HepG2 (cell line): ENCODE data around the gene GALNT10. TPM values are rescaled to one million over a fixed set of nuclear protein-coding genes. Genes with fewer than 3 reads are reported as not detected.

Source experiments
- ARNT2 ChIP-seq: sonication (generic); formaldehyde crosslinking; IDR thresholded peaks from 2 replicates; pipeline ENCODE4 v1.8.0; 2022; ENCODE audit warnings: mild to moderate bottlenecking, low read depth, missing genetic modification reagents, moderate library complexity
- ARNTL ChIP-seq: sonication (generic); formaldehyde crosslinking; IDR thresholded peaks from 2 replicates; pipeline ENCODE4 v1.4.0; 2020; ENCODE audit warnings: mild to moderate bottlenecking, missing genetic modification reagents
- CTCF ChIP-seq: sonication (generic); formaldehyde crosslinking; IDR thresholded peaks from 2 replicates; pipeline ENCODE4 v1.5.0; 2020; ENCODE audit warnings: mild to moderate bottlenecking, missing genetic modification reagents, moderate library complexity
- GLI4 ChIP-seq: sonication (generic); formaldehyde crosslinking; IDR thresholded peaks from 2 replicates; pipeline ENCODE4 v1.5.1; 2020; ENCODE audit warnings: missing genetic modification reagents, mild to moderate bottlenecking, moderate library complexity, borderline replicate concordance
- HMGA1 ChIP-seq: sonication (generic); formaldehyde crosslinking; conservative IDR thresholded peaks from 2 replicates; pipeline ENCODE4 v1.4.0; 2020; ENCODE audit warnings: missing genetic modification reagents
- IRF2 ChIP-seq: IDR thresholded peaks from 2 replicates; pipeline ENCODE4 v1.6.1; 2018; ENCODE audit warnings: missing genetic modification reagents, missing compliant biosample characterization
- KDM5A ChIP-seq: fragments of 200-600 bp; sonication (generic); IDR thresholded peaks from 2 replicates; pipeline ENCODE4 v1.7.0; 2018; ENCODE audit warnings: antibody characterized with exemption, mild to moderate bottlenecking, low read length, borderline replicate concordance
- MXI1 ChIP-seq: IDR thresholded peaks from 3 replicates; pipeline ENCODE4 v1.6.1; 2012; ENCODE audit warnings: low read depth, low read length, inconsistent platforms, borderline replicate concordance
- NBN ChIP-seq: fragments of 450-650 bp; conservative IDR thresholded peaks from 2 replicates; pipeline ENCODE4 v1.6.1; 2017
- PRMT3 ChIP-seq: sonication (generic); formaldehyde crosslinking; IDR thresholded peaks from 2 replicates; pipeline ENCODE4 v1.8.1; 2022; ENCODE audit warnings: low read depth, mild to moderate bottlenecking, moderate library complexity, missing genetic modification reagents, borderline replicate concordance
- RBM39 ChIP-seq: fragments of 200-400 bp; formaldehyde crosslinking; IDR thresholded peaks from one replicate; pipeline ENCODE4 v1.6.1; 2018; ENCODE audit warnings: antibody characterized with exemption, mild to moderate bottlenecking, low read depth, low read length; ENCODE audit not compliant: poor library complexity, severe bottlenecking
- REST ChIP-seq, 2 experiments: IDR thresholded peaks; 2 replicates each; pipeline ENCODE4 v1.6.1; 2011 to 2012; ENCODE audit warnings: low read length in 2 of 2, borderline replicate concordance in 1 of 2, low read depth in 1 of 2, mild to moderate bottlenecking in 1 of 2, moderate library complexity in 1 of 2
- RFX5 ChIP-seq: IDR thresholded peaks from 2 replicates; pipeline ENCODE4 v1.6.1; 2011; ENCODE audit warnings: low read depth, low read length, improper control_type of control experiment
- SOX13 ChIP-seq, 3 experiments: fragments of 450-650 bp in 1 of 3; sonication (generic) in 1 of 3; formaldehyde crosslinking in 1 of 3; IDR thresholded peaks in 2 of 3; conservative IDR thresholded peaks in 1 of 3; 2 replicates each; pipeline versions ENCODE4 v1.5.0 to v1.6.1; 2016 to 2020; ENCODE audit warnings: antibody characterized with exemption in 1 of 3, mild to moderate bottlenecking in 1 of 3, missing compliant biosample characterization in 1 of 3, missing genetic modification reagents in 1 of 3, moderate library complexity in 1 of 3
- SOX5 ChIP-seq: IDR thresholded peaks from 2 replicates; pipeline ENCODE4 v1.6.1; 2016; ENCODE audit warnings: borderline replicate concordance
- TBP ChIP-seq: sonication (generic); formaldehyde crosslinking; IDR thresholded peaks from 2 replicates; pipeline ENCODE4 v1.5.0; 2020; ENCODE audit warnings: missing genetic modification reagents
- ZBTB25 ChIP-seq: IDR thresholded peaks from 2 replicates; pipeline ENCODE4 v1.6.1; 2018; ENCODE audit warnings: missing genetic modification reagents
- ZNF33A ChIP-seq: sonication (generic); formaldehyde crosslinking; IDR thresholded peaks from 2 replicates; pipeline ENCODE4 v1.5.1; 2020; ENCODE audit warnings: missing genetic modification reagents, mild to moderate bottlenecking, moderate library complexity, borderline replicate concordance
- ZNF569 ChIP-seq: sonication (generic); formaldehyde crosslinking; IDR thresholded peaks from 2 replicates; pipeline ENCODE4 v1.5.0; 2020; ENCODE audit warnings: mild to moderate bottlenecking, missing genetic modification reagents, moderate library complexity, borderline replicate concordance
- ZNF770 ChIP-seq: sonication (generic); formaldehyde crosslinking; IDR thresholded peaks from 2 replicates; pipeline ENCODE4 v1.5.0; 2020; ENCODE audit warnings: mild to moderate bottlenecking, missing genetic modification reagents
- polyA plus RNA-seq, 8 experiments: library from polyadenylated mRNA; depleted of rRNA in 3 of 8; stranded (reverse) in 7 of 8; unstranded in 1 of 8; fragments of >200 nt; fragmentation: Illumina TruSeq in 4 of 8; extraction: Trizol in 4 of 8; gene quantifications; 2 replicates each; pipeline versions ENCODE4 v1.2.1 to v1.2.3, GENCODE V29; 2011 to 2016; ENCODE audit warnings: low read depth in 4 of 8, missing spikeins in 1 of 8, mixed read lengths in 1 of 8; ENCODE audit not compliant: insufficient read depth in 1 of 8
- total RNA-seq, 5 experiments: library from RNA; depleted of rRNA; stranded (reverse); fragments of >200 nt; fragmentation: Illumina TruSeq; extraction: Trizol; gene quantifications; 2 replicates each; pipeline ENCODE4 v1.2.3, GENCODE V29; 2016; ENCODE audit warnings: low read depth in 1 of 5

GALNT10 gene
- total and polyA plus RNA-seq, 2 of the 13 experiments (the other 11 are each of a cell fraction or from before 2014, with no cell fraction given), result 8.1 to 11.2 TPM

- TF ChIP-seq ARNT2 (CRISPR knock-in tag) (no peak), PRMT3 (CRISPR knock-in tag) (no peak), MXI1 (0 out of 3 replicates have a peak, but pooled peaks have one; percentile 15), RFX5 (no peak), ZNF569 (CRISPR knock-in tag) (no peak), HMGA1 (no peak), SOX5 (CRISPR knock-in tag) (no peak), GLI4 (CRISPR knock-in tag) (no peak), TBP (CRISPR knock-in tag) (no peak), REST (IDR thresholded peaks at IDR 0.05; ENCODE audit: borderline replicate concordance in 1 of 2, low read depth in 1 of 2, low read length in 2 of 2) (no peak), ZBTB25 (CRISPR knock-in tag) (no peak), IRF2 (no peak), ZNF770 (no peak), NBN (no peak), RBM39 (no peak), CTCF (CRISPR knock-in tag) (peak; percentile 45), ZNF33A (CRISPR knock-in tag) (no peak), ARNTL (CRISPR knock-in tag) (no peak), KDM5A (no peak), SOX13 (IDR thresholded peaks at IDR 0.05) (no peak), SOX13 (CRISPR knock-in tag; conservative IDR thresholded peaks at IDR 0.05 in 1 of 2, IDR thresholded peaks at IDR 0.05 in 1 of 2) (no peak)
Observed at GRCh38 chr5:154196955-154197652, 6.6 kb downstream of the GALNT10 start (continued).
